ENCODE results near the gene BTRC.

The BTRC gene

GRCh38 chr10:101565936-101566332 is 212.0 kb downstream of the BTRC start:
- peaks cover 38% of the 10 kb centered on the region for H3K27me3 ChIP-seq (ENCODE audit: control insufficient read depth, insufficient read depth, low read length)
- no peak overlapping the region for H3K9ac ChIP-seq (ENCODE audit: low read length)
- H3K4me1 ChIP-seq (ENCODE audit: control insufficient read depth, insufficient read depth, low read length), result no peaks in the 10 kb centered on the region
- no peak overlapping the region for H3K27ac ChIP-seq (ENCODE audit: low read depth, low read length)
- no peak overlapping the region for H3K4me3 ChIP-seq (ENCODE audit: low read length)
- H3K36me3 ChIP-seq (ENCODE audit: control insufficient read depth, insufficient read depth, low read length), result no peaks in the 10 kb centered on the region

- no peaks in the 10 kb centered on the region for H3K36me3 ChIP-seq (ENCODE audit: control insufficient read depth, insufficient read depth, low read length)
These were observed 212.6 kb downstream of the BTRC start for GRCh38 chr10:101566333-101567164.

GRCh38 chr10:101567165-101568006 is 213.4 kb downstream of the BTRC start:
- Histone ChIP-seq H3K27me3 (ENCODE audit: control insufficient read depth, insufficient read depth, low read length) (peaks cover 38% of the 10 kb centered on the region), H3K36me3 (ENCODE audit: control insufficient read depth, insufficient read depth, low read length) (no peaks in the 10 kb centered on the region), H3K4me3 (ENCODE audit: low read length) (no peak overlapping the region), H3K9ac (ENCODE audit: low read length) (no peak overlapping the region), H3K27ac (ENCODE audit: low read depth, low read length) (no peak overlapping the region), H3K4me1 (ENCODE audit: control insufficient read depth, insufficient read depth, low read length) (no peaks in the 10 kb centered on the region)

More at GRCh38 chr10:101566333-101567164, 212.6 kb downstream of the BTRC start:
- H3K4me3 ChIP-seq (ENCODE audit: low read length), result no peak overlapping the region
- no peaks in the 10 kb centered on the region for H3K4me1 ChIP-seq (ENCODE audit: control insufficient read depth, insufficient read depth, low read length)
- H3K27ac ChIP-seq (ENCODE audit: low read depth, low read length), result no peak overlapping the region
- H3K9ac ChIP-seq (ENCODE audit: low read length), result no peak overlapping the region
- H3K27me3 ChIP-seq (ENCODE audit: control insufficient read depth, insufficient read depth, low read length), result peaks cover 38% of the 10 kb centered on the region

DNA sequence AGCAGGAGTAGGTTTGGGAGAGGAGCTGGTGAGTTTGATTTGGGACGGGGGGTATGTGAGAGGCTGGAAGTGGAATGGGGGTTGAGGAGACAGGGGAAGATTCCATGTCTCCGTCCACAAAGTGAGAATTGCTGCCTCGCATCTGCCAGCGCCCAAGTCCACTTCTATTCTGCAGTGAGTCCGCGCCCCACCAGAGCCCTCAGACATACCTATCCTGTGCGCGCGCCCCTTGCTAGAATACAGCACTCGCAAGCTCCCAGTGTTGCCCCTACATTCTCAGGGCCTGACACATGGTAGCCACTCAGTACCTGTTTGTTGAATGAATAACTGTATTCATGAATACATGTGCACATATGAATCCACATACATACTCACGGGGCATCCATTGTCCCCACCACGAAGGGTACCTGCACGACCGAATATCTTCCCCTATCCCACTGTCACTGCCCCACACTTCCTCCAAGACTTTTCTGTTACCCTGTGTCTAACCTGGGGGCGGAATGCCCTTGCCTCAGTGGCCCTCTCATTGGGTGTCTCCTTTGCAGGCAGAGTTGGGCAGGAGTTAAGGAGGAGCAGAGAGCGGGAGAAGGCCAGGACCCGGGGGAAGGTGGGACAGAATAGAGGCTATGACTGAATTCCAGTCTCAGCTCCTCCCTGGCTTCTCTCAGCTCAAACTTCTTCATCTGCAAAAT is 214.2 kb downstream of the BTRC start:
- Histone ChIP-seq H3K27me3 (ENCODE audit: control insufficient read depth, insufficient read depth, low read length) (peaks cover 38% of the 10 kb centered on the region), H3K4me3 (ENCODE audit: low read length) (no peak overlapping the region), H3K9ac (ENCODE audit: low read length) (no peak overlapping the region), H3K4me1 (ENCODE audit: control insufficient read depth, insufficient read depth, low read length) (no peaks in the 10 kb centered on the region), H3K36me3 (ENCODE audit: control insufficient read depth, insufficient read depth, low read length) (no peaks in the 10 kb centered on the region), H3K27ac (ENCODE audit: low read depth, low read length) (no peak overlapping the region)

DNA sequence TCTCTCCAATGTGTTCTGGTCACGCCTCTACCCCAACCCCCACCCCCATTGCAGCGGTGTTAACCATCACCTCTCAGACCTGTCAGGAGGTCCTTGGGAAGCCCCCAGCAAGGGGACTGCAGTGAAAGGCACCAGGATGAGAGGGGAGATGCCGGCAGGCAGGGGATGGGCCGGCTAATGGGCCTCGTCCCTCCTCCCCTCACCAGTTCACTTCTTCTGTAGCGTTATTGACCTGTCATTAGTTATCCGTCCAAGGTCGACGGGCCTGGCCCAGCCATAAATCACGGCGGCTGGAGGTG is 215.3 kb downstream of the BTRC start:
- Histone ChIP-seq H3K27me3 (ENCODE audit: control insufficient read depth, insufficient read depth, low read length) (peaks cover 38% of the 10 kb centered on the region), H3K9ac (ENCODE audit: low read length) (no peak overlapping the region), H3K36me3 (ENCODE audit: control insufficient read depth, insufficient read depth, low read length) (no peaks in the 10 kb centered on the region), H3K4me1 (ENCODE audit: control insufficient read depth, insufficient read depth, low read length) (no peaks in the 10 kb centered on the region), H3K4me3 (ENCODE audit: low read length) (no peak overlapping the region), H3K27ac (ENCODE audit: low read depth, low read length) (no peak overlapping the region)

DNA sequence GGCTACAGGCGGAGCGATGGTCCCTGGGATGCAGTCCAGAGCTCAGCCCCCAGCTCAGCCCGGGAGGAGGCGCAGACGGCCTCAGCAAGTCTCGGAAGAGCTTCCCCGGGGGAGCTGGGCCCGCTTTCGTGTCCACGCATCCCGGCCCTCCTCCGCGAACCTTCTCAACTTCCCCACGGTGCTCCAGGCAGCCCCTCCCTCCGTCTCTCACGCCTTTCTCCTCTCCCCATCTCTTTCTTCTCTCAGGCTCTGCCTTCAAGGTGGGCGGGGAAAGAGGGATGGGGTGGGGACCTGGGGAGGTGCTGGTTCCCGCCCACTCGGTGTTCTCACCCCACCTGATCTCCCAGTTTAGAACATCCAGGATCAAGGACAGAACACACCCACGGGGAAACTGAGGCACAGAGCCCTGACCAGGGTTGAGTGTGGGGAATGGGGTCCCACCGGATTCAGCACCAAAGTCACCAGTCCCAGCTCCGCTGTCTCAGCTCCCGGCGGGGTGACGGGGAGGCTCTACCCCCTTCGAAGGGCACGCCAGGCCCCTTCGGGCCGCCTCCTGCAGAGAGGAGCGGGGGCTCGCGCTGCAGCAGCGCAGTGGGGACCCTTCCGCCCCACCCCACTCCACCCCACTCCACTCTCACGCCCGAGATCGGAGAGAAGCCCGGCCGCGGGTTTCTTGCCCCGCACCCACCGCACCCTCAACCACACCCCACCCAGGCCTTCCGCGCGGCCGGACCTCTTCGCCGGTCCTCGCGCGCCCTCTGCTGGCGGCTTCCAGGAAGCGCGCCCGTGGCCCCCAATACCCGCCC is 215.9 kb downstream of the BTRC start:
- H3K36me3 ChIP-seq (ENCODE audit: control insufficient read depth, insufficient read depth, low read length), result no peaks in the 10 kb centered on the region
- H3K4me3 ChIP-seq (ENCODE audit: low read length), result peak overlapping the region; percentile 67
- no peak overlapping the region for H3K27ac ChIP-seq (ENCODE audit: low read depth, low read length)
- no peaks in the 10 kb centered on the region for H3K4me1 ChIP-seq (ENCODE audit: control insufficient read depth, insufficient read depth, low read length)
- H3K27me3 ChIP-seq (ENCODE audit: control insufficient read depth, insufficient read depth, low read length), result peaks cover 38% of the 10 kb centered on the region
- H3K9ac ChIP-seq (ENCODE audit: low read length), result no peak overlapping the region

- H3K4me1 ChIP-seq (ENCODE audit: control insufficient read depth, insufficient read depth, low read length), result no peaks in the 10 kb centered on the region
- H3K27ac ChIP-seq (ENCODE audit: low read depth, low read length), result no peak overlapping the region
- H3K9ac ChIP-seq (ENCODE audit: low read length), result no peak overlapping the region
- no peaks in the 10 kb centered on the region for H3K36me3 ChIP-seq (ENCODE audit: control insufficient read depth, insufficient read depth, low read length)
- H3K4me3 ChIP-seq (ENCODE audit: low read length), result peak overlapping the region; percentile 59
- H3K27me3 ChIP-seq (ENCODE audit: control insufficient read depth, insufficient read depth, low read length), result peaks cover 30% of the 10 kb centered on the region
These were observed 216.7 kb downstream of the BTRC start for GRCh38 chr10:101570428-101571270.

DNA sequence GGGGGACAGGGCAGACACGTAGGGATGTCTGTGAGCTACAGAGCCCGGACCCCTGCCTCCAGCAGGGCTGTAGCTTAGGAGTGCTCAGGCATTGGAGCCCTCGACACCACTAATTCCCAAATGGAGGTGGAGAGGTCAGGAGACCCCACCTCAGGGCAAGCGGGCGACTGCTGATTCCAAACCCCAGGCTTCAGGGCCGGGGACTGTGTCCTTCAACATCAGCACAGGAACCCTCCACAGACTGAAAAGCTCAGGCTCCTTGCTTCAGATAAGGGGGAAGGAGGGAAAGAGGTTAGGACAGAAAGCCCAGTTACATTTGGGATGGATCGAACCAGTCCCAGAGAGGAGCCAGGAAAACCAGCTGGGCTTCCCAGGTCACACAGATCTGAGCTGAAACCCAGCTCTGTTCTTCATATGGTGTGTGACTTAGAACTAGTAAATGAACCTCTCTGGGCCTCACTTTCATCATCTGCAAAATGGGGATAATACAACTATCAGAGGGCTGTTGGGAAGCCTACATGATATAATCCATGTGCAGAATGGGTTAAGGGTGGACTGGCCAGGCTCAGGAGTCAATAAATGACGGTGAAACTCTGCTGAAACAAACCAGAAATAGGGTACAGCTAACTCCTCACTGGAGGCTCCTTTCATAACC is 217.4 kb downstream of the BTRC start:
- Histone ChIP-seq H3K36me3 (ENCODE audit: control insufficient read depth, insufficient read depth, low read length) (no peaks in the 10 kb centered on the region), H3K4me3 (ENCODE audit: low read length) (no peak overlapping the region), H3K27me3 (ENCODE audit: control insufficient read depth, insufficient read depth, low read length) (peaks cover 24% of the 10 kb centered on the region), H3K4me1 (ENCODE audit: control insufficient read depth, insufficient read depth, low read length) (no peaks in the 10 kb centered on the region), H3K27ac (ENCODE audit: low read depth, low read length) (no peak overlapping the region), H3K9ac (ENCODE audit: low read length) (no peak overlapping the region)

DNA sequence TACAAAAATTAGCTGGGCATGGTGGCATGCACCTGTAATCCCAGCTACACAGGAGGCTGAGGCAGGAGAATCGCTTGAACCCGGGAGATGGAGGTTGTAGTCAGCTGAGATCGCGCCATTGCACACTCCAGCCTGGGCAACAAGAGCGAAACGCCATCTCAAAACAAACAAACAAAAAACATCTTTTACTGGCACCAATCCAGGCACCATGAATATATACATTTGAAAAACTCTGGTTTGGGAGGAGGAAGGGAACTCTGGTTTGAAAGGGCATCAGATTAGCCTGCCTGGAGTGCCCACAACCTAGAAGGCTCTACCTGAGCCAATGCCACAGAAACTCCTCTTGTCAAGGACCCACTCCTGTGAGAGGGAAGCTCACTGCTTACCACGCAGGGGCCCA is 218.2 kb downstream of the BTRC start:
- H3K36me3 ChIP-seq (ENCODE audit: control insufficient read depth, insufficient read depth, low read length), result no peaks in the 10 kb centered on the region
- no peaks in the 10 kb centered on the region for H3K4me1 ChIP-seq (ENCODE audit: control insufficient read depth, insufficient read depth, low read length)
- no peak overlapping the region for H3K27ac ChIP-seq (ENCODE audit: low read depth, low read length)
- H3K4me3 ChIP-seq (ENCODE audit: low read length), result no peak overlapping the region
- H3K27me3 ChIP-seq (ENCODE audit: control insufficient read depth, insufficient read depth, low read length), result peaks cover 18% of the 10 kb centered on the region
- H3K9ac ChIP-seq (ENCODE audit: low read length), result no peak overlapping the region

DNA sequence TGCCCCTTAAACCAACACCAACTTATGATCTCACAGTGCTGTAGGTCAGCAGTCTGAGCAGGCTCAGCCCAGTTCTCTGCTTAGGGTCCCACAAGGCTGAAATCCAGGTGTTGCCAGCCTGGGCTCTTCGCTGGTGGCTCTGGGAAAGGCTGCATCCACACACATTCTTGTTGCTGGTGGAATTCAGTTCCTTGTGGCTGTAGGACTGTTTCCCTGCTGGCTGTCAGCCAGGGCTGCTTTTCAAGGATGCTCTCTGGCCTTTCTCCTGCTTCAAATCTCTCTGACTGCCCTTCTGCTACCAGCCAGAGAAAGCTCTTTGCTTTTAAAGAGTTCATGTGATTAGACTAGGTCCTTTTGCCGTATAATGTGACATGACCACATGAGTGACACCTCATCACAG is 218.8 kb downstream of the BTRC start:
- Histone ChIP-seq H3K9ac (ENCODE audit: low read length) (no peak overlapping the region), H3K4me3 (ENCODE audit: low read length) (no peak overlapping the region), H3K27ac (ENCODE audit: low read depth, low read length) (no peak overlapping the region)

More for the DNA sequence above, 218.8 kb downstream of the BTRC start:
- H3K36me3 ChIP-seq (ENCODE audit: control insufficient read depth, insufficient read depth, low read length), result no peaks in the 10 kb centered on the region
- no peaks in the 10 kb centered on the region for H3K4me1 ChIP-seq (ENCODE audit: control insufficient read depth, insufficient read depth, low read length)
- H3K27me3 ChIP-seq (ENCODE audit: control insufficient read depth, insufficient read depth, low read length), result peaks cover 14% of the 10 kb centered on the region

All from rectal smooth muscle tissue (tissue), 1 donor.